8988T (cell line): Measurements from ENCODE around the gene CHFR.
"Not testable (repeated sequence)": the region's sequence is repeated elsewhere in the genome, so short reads cannot be mapped to it uniquely, and the experiment has no call there.

Experiments
- DNase-seq: peaks from one replicate; pipeline ENCODE4 v3.0.0; 2011

CHFR gene

GRCh38 chr12:132887513-132888351 is at the start of gene CHFR:
Gene CHFR, minus strand, starts transcription at chr12:132887605. Its CDS starts 277 bp downstream, at chr12:132887328.
- peak; percentile 90 for DNase-seq

- DNase-seq: not testable (repeated sequence)
Measured at GRCh38 chr12:132936921-132937320, 49.5 kb upstream of the CHFR start.

- no peak for DNase-seq
Measured at GRCh38 chr12:132936163-132936562, 48.8 kb upstream of the CHFR start.

- no peak for DNase-seq
Measured at GRCh38 chr12:132926415-132926833, 39.0 kb upstream of the CHFR start.

- DNase-seq: no peak
Measured at GRCh38 chr12:132925597-132926414, 38.4 kb upstream of the CHFR start.

- DNase-seq: no peak
Measured at GRCh38 chr12:132924356-132924755, 37.0 kb upstream of the CHFR start.

- DNase-seq: no peak
Measured at GRCh38 chr12:132923356-132923909, 36.0 kb upstream of the CHFR start.

- no peak for DNase-seq
Measured at GRCh38 chr12:132922676-132923075, 35.3 kb upstream of the CHFR start.

GRCh38 chr12:132921685-132922084 is 34.3 kb upstream of the CHFR start:
- no peak for DNase-seq

- no peak for DNase-seq
Measured at GRCh38 chr12:132918680-132919079, 31.3 kb upstream of the CHFR start.

- no peak for DNase-seq
Measured at GRCh38 chr12:132909030-132909368, 21.6 kb upstream of the CHFR start.

GRCh38 chr12:132908145-132909029 is 21.0 kb upstream of the CHFR start:
- no peak for DNase-seq

- DNase-seq: not testable (repeated sequence)
Measured at GRCh38 chr12:132907789-132908144, 20.4 kb upstream of the CHFR start.

- no peak for DNase-seq
Measured at GRCh38 chr12:132907216-132907615, 19.8 kb upstream of the CHFR start.

GRCh38 chr12:132904718-132905328 is 17.4 kb upstream of the CHFR start:
- no peak for DNase-seq

- DNase-seq: no peak
Measured at GRCh38 chr12:132899033-132899432, 11.6 kb upstream of the CHFR start.

- DNase-seq: no peak
Measured at GRCh38 chr12:132888852-132889251, 1.4 kb upstream of the CHFR start.

- no peak for DNase-seq
Measured at GRCh38 chr12:132886529-132887477, 602 bp downstream of the CHFR start.

- DNase-seq: no peak
Measured at GRCh38 chr12:132881818-132882217, 5.6 kb downstream of the CHFR start.

- not testable (repeated sequence) for DNase-seq
Measured at GRCh38 chr12:132874620-132875019, 12.8 kb downstream of the CHFR start.

GRCh38 chr12:132874175-132874574 is 13.2 kb downstream of the CHFR start:
- no peak for DNase-seq
